ENCODE data around the gene KMT5C. TPM values are rescaled to one million over a fixed set of nuclear protein-coding genes. Genes with fewer than 3 reads are reported as not detected.

KMT5C gene
- total RNA-seq, 1 experiment from 2014 or later: 54.5 TPM

DNA sequence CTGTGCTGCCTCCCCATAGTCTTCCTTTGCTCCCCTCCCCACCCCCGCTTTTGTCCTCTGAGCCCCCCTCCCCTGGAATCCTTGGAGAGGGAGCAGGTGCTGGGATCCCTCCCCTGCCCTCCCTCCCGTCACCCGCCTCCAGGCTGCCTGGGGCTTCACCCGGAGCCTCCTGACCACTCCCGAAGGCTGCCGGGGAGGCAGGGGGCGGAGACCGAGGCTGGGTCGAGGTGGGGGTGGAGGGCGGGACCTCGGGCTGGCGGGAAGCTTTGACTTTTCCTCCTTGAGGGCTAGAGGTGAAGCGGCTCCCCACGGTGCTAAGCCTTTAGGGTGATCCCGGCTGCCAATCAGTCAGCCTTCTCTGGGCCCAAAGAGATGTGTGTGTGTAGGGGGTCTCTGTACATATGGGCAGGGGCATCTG lies 1.5 kb downstream of the KMT5C start:
- Histone ChIP-seq H4K20me1 (ENCODE audit: control insufficient read depth, insufficient read depth, insufficient read length) (no peaks in the 10 kb centered on the region), H3K27me3 (ENCODE audit: insufficient read depth, low read length) (no peaks in the 10 kb centered on the region; the same call in 1 of the 2 replicates), H3K14ac (ENCODE audit: insufficient read depth, low read length) (no peak overlapping the region), H2BK15ac (ENCODE audit: low read depth, low read length) (no peak overlapping the region), H3K4me1 (ENCODE audit: insufficient read depth, low read length) (no peaks in the 10 kb centered on the region; the same call in 1 of the 2 replicates), H2AK5ac (ENCODE audit: insufficient read length, low read length) (no peak overlapping the region), H3K9me3 (ENCODE audit: control insufficient read depth, low read depth, low read length) (no peaks in the 10 kb centered on the region), H4K5ac (ENCODE audit: insufficient read length, low read depth, low read length) (no peak overlapping the region), H3K4ac (ENCODE audit: low read depth, low read length) (no peak overlapping the region), H3K9ac (ENCODE audit: extremely low read depth, insufficient read length, low read length) (no peak overlapping the region), H3T11ph (ENCODE audit: low read length) (no peak overlapping the region), H4K91ac (ENCODE audit: insufficient read length, low read depth, low read length) (no peak overlapping the region), H2BK5ac (ENCODE audit: insufficient read length, low read length) (no peak overlapping the region), H3K79me1 (ENCODE audit: insufficient read depth, low read depth, low read length, poor library complexity, severe bottlenecking) (no peaks in the 10 kb centered on the region), H3K23ac (ENCODE audit: insufficient read length, low read depth, low read length) (no peak overlapping the region), H3K56ac (ENCODE audit: insufficient read length, low read depth, low read length) (no peak overlapping the region), H2BK120ac (ENCODE audit: low read depth, low read length, poor library complexity, severe bottlenecking) (no peak overlapping the region), H3K79me2 (ENCODE audit: insufficient read depth, low read length) (no peaks in the 10 kb centered on the region), H3K4me2 (ENCODE audit: insufficient read depth, insufficient read length, low read length) (peak overlapping the region; percentile 74), H2AFZ (ENCODE audit: low read length) (no peak overlapping the region), H3K27ac (ENCODE audit: insufficient read length, low read depth, low read length) (no peak overlapping the region), H3K18ac (ENCODE audit: insufficient read length, low read depth, low read length) (no peak overlapping the region), H4K8ac (replicated peaks; ENCODE audit: insufficient read length, low read depth, low read length) (no peak overlapping the region), H2BK20ac (ENCODE audit: low read depth, low read length, poor library complexity, severe bottlenecking) (no peak overlapping the region), H2BK12ac (ENCODE audit: insufficient read length, low read depth, low read length) (no peak overlapping the region), H3K23me2 (ENCODE audit: insufficient read length, low read depth, low read length, poor library complexity, severe bottlenecking) (peaks cover 17% of the 10 kb centered on the region)
- peak; percentile 90 for DNase-seq
- TF ChIP-seq, protein P1, sequence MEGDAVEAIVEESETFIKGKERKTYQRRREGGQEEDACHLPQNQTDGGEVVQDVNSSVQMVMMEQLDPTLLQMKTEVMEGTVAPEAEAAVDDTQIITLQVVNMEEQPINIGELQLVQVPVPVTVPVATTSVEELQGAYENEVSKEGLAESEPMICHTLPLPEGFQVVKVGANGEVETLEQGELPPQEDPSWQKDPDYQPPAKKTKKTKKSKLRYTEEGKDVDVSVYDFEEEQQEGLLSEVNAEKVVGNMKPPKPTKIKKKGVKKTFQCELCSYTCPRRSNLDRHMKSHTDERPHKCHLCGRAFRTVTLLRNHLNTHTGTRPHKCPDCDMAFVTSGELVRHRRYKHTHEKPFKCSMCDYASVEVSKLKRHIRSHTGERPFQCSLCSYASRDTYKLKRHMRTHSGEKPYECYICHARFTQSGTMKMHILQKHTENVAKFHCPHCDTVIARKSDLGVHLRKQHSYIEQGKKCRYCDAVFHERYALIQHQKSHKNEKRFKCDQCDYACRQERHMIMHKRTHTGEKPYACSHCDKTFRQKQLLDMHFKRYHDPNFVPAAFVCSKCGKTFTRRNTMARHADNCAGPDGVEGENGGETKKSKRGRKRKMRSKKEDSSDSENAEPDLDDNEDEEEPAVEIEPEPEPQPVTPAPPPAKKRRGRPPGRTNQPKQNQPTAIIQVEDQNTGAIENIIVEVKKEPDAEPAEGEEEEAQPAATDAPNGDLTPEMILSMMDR (conservative IDR thresholded peaks at IDR 0.05): no peak
- Mint-ChIP-seq H3K4me3 (peak overlapping the region; percentile 84 to 96), H3K27ac (peak overlapping the region; percentile 59 to 95 (median 95); a peak in 6 of 7 replicates), H3K36me3 (ENCODE audit: insufficient read depth in 1 of 3, low read depth in 3 of 3) (peaks cover 27 to 44% (median 43%) of the 10 kb centered on the region in 3 experiments; a peak in 6 of 7 replicates), H3K4me1 (peaks cover 21 to 41% of the 10 kb centered on the region in 2 experiments), H3K9me3 (no peaks in the 10 kb centered on the region; a peak in 1 of 5 replicates), H3K27me3 (ENCODE audit: low read depth) (peaks cover 17% of the 10 kb centered on the region)
- no CpG with 5 or more reads among the region's 15 CpGs for WGBS (ENCODE audit: extremely low coverage, insufficient read length, low lambda C conversion rate)
